ENCODE measurements around the gene KPTN. TPM values are rescaled to one million over a fixed set of nuclear protein-coding genes. Genes with fewer than 3 reads are reported as not detected.

KPTN gene
- total RNA-seq, 4 donors from 2014 or later: 7.1 to 22.3 (median 13.4) TPM

- Histone ChIP-seq H3K27me3 (no peaks in the 10 kb centered on the region), H3K36me3 (peaks cover 0 to 84% (median 0%) of the 10 kb centered on the region in 3 donors), H3K4me1 (no peaks in the 10 kb centered on the region), H3K27ac (no peak overlapping the region), H3K4me3 (no peak overlapping the region), H3K9me3 (no peaks in the 10 kb centered on the region)
- no peak for TF ChIP-seq CTCF (IDR thresholded peaks at IDR 0.05)
- no peak for TF ChIP-seq POLR2A (IDR thresholded peaks at IDR 0.05)
- DNase-seq: no peak
Measured at GRCh38 chr19:47492571-47493377, 8.8 kb upstream of the KPTN start.

GRCh38 chr19:47492137-47492533, 8.1 kb upstream of the KPTN start:
- peaks cover 0 to 83% (median 0%) of the 10 kb centered on the region in 3 donors for H3K36me3 ChIP-seq
- H3K4me3 ChIP-seq: no peak overlapping the region
- no peaks in the 10 kb centered on the region for H3K9me3 ChIP-seq
- no peaks in the 10 kb centered on the region for H3K27me3 ChIP-seq
- no peak for TF ChIP-seq CTCF (IDR thresholded peaks at IDR 0.05)
- TF ChIP-seq POLR2A (IDR thresholded peaks at IDR 0.05): no peak
- H3K27ac ChIP-seq: no peak overlapping the region
- H3K4me1 ChIP-seq: peaks cover 0 to 2% (median 0%) of the 10 kb centered on the region in 4 donors
- no peak for DNase-seq

GRCh38 chr19:47491358-47492136, 7.5 kb upstream of the KPTN start:
- peaks cover 0 to 83% (median 0%) of the 10 kb centered on the region in 3 donors for H3K36me3 ChIP-seq
- no peak for DNase-seq
- no peak for TF ChIP-seq POLR2A (IDR thresholded peaks at IDR 0.05)
- no peak for TF ChIP-seq CTCF (IDR thresholded peaks at IDR 0.05)
- peaks cover 0 to 5% (median 0%) of the 10 kb centered on the region in 4 donors for H3K4me1 ChIP-seq
- no peaks in the 10 kb centered on the region for H3K9me3 ChIP-seq
- no peak overlapping the region for H3K4me3 ChIP-seq
- H3K27ac ChIP-seq: no peak overlapping the region
- no peaks in the 10 kb centered on the region for H3K27me3 ChIP-seq

GRCh38 chr19:47490847-47491246, 6.8 kb upstream of the KPTN start:
- Histone ChIP-seq H3K4me1 (peaks cover 0 to 5% (median under 1%) of the 10 kb centered on the region in 4 donors), H3K27me3 (no peaks in the 10 kb centered on the region), H3K36me3 (peaks cover 0 to 76% (median 0%) of the 10 kb centered on the region in 3 donors), H3K27ac (no peak overlapping the region), H3K4me3 (no peak overlapping the region), H3K9me3 (no peaks in the 10 kb centered on the region)
- TF ChIP-seq CTCF (IDR thresholded peaks at IDR 0.05): no peak
- TF ChIP-seq POLR2A (IDR thresholded peaks at IDR 0.05): no peak
- no peak for DNase-seq

GRCh38 chr19:47490031-47490430, 6.0 kb upstream of the KPTN start:
- Histone ChIP-seq H3K27ac (no peak overlapping the region), H3K4me3 (no peak overlapping the region), H3K36me3 (peaks cover 0 to 68% (median 0%) of the 10 kb centered on the region in 3 donors), H3K27me3 (no peaks in the 10 kb centered on the region), H3K4me1 (peaks cover 0 to 8% (median 5%) of the 10 kb centered on the region in 4 donors), H3K9me3 (no peaks in the 10 kb centered on the region)
- no peak for DNase-seq
- TF ChIP-seq CTCF (IDR thresholded peaks at IDR 0.05) (no peak), POLR2A (IDR thresholded peaks at IDR 0.05) (no peak)
